ENCODE data around the gene RLN2.
A peak's percentile ranks its signal among the peaks of the same experiment; 100 is the strongest.
"Not testable (repeated sequence)": the region's sequence is repeated elsewhere in the genome, so short reads cannot be mapped to it uniquely, and the experiment has no call there.

The RLN2 gene

GRCh38 chr9:5303840-5304795 is at the start of gene RLN2:
Gene RLN2, minus strand, starts transcription at chr9:5304716. Its CDS starts 136 bp downstream, at chr9:5304580.
- not testable (repeated sequence) for DNase-seq (ENCODE audit: low read depth in 2 of 2)

GRCh38 chr9:5354184-5354583 is 49.7 kb upstream of the RLN2 start:
- DNase-seq (ENCODE audit: low read depth in 2 of 2) = no peak

- no peak for DNase-seq (ENCODE audit: low read depth in 2 of 2)
Measured at GRCh38 chr9:5352637-5353248, 48.2 kb upstream of the RLN2 start.

DNA sequence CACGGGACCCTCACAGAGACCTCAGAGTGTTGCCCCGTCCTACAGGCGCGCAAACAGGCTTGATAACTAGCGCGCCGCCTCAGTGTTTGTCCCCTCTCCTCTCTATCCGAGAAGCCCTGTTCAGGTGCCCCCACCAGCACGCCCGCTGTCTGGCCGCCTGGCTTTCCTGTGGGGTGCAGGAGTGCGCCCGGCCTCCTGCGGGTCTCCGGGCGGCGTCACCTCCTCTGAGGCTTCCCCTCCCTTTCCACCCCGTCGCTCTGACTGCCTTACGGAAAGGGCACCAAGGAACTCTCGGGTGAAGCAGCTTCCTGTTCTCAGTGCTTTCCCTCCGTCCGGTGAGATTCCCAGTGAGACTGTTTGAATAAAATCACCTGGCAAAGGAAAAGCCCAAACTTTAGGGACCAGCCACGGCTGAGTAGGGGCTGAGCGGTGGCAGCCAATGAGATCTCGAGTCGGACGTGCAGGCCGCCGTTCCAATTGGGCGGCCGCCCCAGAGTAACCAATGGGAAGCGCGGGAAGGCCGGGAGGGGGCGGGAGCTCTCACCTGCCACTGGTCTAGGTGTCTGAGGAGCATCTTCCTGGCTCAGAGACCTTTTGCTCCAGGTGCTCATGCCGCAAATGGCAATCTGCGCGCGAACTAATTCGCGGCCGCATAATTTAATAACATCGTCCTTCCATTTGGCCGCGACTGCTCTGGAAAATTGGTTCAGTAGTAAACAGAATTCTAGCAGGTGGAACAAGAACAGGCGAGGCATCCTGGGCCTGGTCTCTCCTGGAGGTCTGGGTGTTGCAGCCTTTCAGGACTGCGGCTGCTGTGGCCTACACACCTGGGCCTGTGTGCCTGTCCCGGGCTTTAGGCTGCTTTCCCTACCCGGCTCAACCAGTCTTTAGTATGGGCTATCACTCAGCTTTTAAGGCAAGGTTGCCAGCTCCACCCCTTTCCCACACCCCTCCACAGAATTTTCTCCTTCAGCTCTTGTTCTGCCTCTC is 34.8 kb upstream of the RLN2 start, which contains the start of gene RLN1:
TSS of gene RLN1 (minus strand) at position 885 of the 990 bp plus-strand sequence. CDS start at position 755, 130 bp downstream.
- DNase-seq (ENCODE audit: low read depth in 2 of 2) = not testable (repeated sequence)

- DNase-seq (ENCODE audit: low read depth in 2 of 2) = no peak
Measured at GRCh38 chr9:5336688-5337087, 32.2 kb upstream of the RLN2 start.

DNA sequence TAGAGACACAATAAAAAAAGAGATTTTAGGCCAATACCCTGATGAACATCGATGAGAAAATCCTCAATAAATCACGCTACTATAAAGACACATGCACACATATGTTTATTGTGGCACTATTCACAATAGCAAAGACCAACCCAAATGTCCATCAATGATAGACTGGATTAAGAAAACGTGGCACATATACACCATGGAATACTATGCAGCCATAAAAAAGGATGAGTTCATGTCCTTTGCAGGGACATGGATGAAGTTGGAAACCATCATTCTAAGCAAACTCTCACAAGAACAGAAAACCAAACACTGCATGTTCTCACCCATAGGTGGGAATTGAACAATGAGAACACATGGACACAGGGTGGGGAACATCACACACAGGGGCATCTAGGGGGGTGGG is 26.8 kb upstream of the RLN2 start:
- not testable (repeated sequence) for DNase-seq (ENCODE audit: low read depth in 2 of 2)

DNA sequence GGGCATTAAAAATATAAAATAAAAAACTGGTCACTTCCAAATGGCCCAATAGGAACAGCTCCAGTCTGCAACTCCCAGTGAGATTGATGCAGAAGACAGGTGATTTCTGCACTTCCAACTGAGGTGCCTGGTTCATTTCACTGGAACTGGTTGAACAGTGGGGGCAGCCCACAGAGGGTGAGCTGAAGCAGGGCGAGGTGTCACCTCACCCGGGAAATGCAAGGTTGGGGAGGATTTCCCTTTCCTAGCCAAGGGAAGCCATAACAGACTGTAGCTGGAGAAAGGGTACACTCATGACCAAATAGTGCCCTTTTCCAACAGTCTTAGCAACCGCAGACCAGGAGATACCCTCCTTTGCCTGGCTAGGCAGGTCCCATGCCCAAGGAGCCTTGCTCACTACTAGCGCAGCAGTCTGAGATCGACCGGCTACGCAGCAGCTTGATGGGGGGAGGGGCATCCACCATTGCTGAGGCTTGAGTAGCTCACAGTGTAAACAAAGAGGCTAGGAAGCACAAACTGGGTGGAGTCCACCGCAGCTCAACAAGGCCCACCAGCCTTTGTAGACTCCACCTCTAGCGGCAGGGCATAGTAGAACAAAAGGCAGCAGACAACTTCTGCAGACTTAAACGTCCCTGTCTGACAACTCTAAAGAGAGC is 22.5 kb upstream of the RLN2 start:
- DNase-seq (ENCODE audit: low read depth in 2 of 2) = peak in 1 of 2 donors; percentile 11

GRCh38 chr9:5326187-5326586 is 21.7 kb upstream of the RLN2 start:
- no peak for DNase-seq (ENCODE audit: low read depth in 2 of 2)

DNA sequence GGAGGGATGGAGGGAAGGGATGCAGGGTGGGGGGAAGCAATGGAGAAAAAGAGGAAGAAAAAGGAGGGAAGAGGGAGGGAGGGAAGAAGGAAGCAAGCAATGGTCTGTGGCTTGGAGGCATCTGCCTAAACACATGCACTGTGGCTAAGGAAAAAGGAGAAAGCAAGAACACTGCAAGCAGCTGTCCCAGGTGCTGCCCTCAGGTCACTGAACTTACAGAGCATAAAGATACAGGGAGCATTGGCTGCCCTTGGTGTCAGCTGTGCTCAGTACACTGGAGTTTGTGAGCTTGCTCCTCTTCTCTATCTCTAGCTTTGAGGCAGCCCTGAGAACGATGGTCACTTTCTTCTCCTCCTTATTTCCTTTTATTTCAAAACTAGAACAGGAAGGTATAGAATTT is 17.1 kb upstream of the RLN2 start:
- DNase-seq (ENCODE audit: low read depth in 2 of 2) = not testable (repeated sequence)

- DNase-seq (ENCODE audit: low read depth in 2 of 2) = no peak
Measured at GRCh38 chr9:5321058-5321457, 16.5 kb upstream of the RLN2 start.

DNA sequence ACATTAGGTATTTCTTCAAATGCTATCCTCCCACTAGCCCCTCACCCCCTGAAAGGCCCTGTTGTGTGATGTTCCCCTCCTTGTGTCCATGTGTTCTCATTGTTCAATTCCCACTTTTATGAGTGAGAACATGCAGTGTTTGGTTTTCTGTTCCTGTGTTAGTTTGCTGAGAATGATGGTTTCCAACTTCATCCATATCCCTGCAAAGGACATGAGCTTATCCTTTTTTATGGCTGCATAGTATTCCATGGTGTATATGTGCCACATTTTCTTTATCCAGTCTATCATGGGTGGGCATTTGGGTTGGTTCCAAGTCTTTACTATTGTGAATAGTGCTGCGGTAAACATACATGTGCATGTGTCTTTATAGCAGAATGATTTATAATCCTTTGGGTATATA is 11.9 kb upstream of the RLN2 start:
- not testable (repeated sequence) for DNase-seq (ENCODE audit: low read depth in 2 of 2)

DNA sequence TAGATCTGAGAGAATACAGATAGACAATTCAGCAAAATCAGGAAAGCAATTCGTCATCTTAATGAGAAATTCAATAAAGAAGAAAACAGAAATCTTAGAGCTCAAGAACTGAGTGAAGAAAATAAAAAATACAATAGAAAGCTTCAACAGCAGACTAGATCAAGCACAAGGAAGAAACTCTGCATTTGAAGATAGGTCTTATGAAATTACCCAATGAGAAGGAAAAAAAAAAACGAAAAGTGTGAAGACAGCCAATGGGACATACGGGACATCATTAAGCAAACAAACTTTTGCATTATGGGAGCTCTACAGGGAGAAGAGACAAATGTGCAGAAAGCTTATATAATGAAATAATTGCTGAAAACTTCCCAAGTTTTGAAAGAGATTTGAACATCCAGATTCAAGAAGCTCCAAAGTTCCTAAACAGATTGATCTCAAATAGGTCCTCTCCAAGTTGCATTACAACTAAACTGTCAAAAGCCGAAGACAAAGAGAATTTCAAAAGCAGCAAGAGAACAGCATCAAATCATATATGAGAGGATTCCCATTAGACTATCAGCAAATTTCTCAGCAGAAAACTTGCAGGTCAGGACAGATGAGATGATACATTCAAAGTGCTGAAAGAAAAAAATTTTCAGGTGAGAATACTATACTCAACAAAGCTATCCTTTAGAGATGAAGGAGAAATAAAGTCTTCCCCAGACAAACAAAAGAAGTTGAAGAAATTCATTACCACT is 10.8 kb upstream of the RLN2 start:
- DNase-seq (ENCODE audit: low read depth in 2 of 2) = no peak

DNA sequence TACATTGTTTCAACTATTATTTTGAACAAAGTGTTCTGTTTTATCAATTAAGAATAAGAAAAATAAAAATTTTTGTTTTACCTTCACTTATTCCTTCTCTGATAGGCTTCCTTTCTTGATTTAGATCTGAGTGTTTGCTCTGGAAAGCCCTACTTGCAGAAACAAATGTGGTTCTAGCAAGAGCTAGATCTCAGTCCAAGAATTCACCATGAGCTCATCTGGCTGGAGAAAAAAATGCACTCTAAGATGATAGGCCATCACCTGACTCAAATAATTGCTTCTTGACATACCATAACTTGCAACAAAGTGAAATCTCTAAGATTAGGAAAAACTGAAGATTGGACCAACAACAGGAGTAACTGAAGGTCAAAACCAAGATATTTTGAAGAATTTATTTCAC is 6.3 kb upstream of the RLN2 start:
- DNase-seq (ENCODE audit: low read depth in 2 of 2) = no peak

- no peak for DNase-seq (ENCODE audit: low read depth in 2 of 2)
Measured at GRCh38 chr9:5305741-5306140, 1.2 kb upstream of the RLN2 start.

DNA sequence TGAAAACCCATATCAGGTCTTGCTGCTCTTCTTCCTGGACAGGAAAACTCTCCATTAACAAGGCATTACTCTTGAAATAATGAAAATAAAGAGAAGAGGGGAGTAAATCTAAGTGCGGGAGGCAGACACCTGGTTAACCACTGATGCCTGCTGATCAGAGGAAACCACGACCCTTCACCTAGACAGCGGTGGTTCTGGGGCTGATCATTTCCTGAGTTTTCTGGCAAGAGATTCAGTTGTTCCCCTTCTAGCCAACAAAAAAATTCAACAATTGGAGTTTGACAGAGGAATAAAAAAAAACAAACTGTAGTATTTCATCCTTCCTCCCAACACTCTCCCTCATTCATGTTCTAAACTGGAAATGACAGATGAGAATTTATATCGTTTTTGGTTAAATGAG is 3.0 kb downstream of the RLN2 start:
- no peak for DNase-seq (ENCODE audit: low read depth in 2 of 2)

GRCh38 chr9:5292141-5292540 is 12.4 kb downstream of the RLN2 start:
- DNase-seq (ENCODE audit: low read depth in 2 of 2) = no peak

DNA sequence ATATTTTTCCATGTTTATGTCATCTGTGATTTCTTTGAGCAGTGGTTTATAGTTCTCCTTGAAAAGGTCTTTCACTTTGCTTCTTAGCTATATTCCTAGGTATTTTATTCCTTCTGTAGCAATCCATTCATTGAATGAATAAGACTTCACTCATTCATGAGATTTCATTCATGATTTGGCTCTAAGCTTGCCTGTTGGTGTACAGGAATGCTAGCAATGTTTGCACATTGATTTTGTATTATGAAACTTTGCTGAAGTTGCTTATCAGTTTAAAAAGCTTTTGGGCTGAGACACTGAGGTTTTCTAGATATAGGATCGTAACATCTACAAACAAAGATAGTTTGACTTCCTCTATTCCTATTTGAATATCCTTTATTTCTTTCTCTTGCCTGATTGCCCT is 15.9 kb downstream of the RLN2 start:
- DNase-seq (ENCODE audit: low read depth in 2 of 2) = no peak

DNA sequence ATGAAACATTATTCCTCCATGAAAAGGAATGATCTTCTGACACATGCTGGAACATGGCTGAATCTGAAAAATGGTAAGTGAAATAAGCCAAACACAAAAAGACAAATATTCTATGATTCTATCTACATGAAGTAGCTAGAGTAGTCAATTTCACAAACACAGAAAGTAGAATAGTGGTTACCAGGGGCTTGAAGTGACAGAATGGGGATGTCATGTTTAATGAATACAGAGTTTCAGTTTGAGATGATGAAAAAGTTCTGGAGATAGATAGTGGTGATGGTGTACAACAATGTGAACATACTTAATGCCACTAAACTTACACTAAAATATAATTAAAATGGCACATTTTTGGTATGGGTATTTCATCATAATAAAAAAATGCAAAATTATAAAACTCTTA is 18.3 kb downstream of the RLN2 start:
- no peak for DNase-seq (ENCODE audit: low read depth in 2 of 2)

- no peak for DNase-seq (ENCODE audit: low read depth in 2 of 2)
Measured at GRCh38 chr9:5278486-5278885, 26.0 kb downstream of the RLN2 start.

GRCh38 chr9:5274770-5275169 is 29.7 kb downstream of the RLN2 start:
- no peak for DNase-seq (ENCODE audit: low read depth in 2 of 2)

All from stimulated activated CD8-positive, alpha-beta memory T cell treated with anti-CD3 and anti-CD28 coated beads, Interleukin-2, amount 100 ng/mL, for 1 hour (primary cell).